HG02870 (cell line): ENCODE measurements around the gene SAP130.
"Not testable (repeated sequence)": the region's sequence is repeated elsewhere in the genome, so short reads cannot be mapped to it uniquely, and the experiment has no call there.

Source experiments
- ATAC-seq: cut with Tn5 transposase; IDR thresholded peaks from one replicate; pipeline ENCODE4 v1.9.1; 2021; ENCODE audit warnings: mild to moderate bottlenecking, moderate library complexity; ENCODE audit not compliant: unreplicated experiment

The SAP130 gene

GRCh38 chr2:127953849-127954248 lies 74.0 kb downstream of the SAP130 start:
- ATAC-seq: no peak

GRCh38 chr2:127953128-127953718 lies 74.6 kb downstream of the SAP130 start:
- no peak for ATAC-seq

- ATAC-seq: no peak
Measured at GRCh38 chr2:127951026-127951425, 76.8 kb downstream of the SAP130 start.

GRCh38 chr2:127950264-127950663 lies 77.6 kb downstream of the SAP130 start:
- no peak for ATAC-seq

- no peak for ATAC-seq
Measured at GRCh38 chr2:127945281-127945680, 82.6 kb downstream of the SAP130 start.

GRCh38 chr2:127943186-127943585 lies 84.7 kb downstream of the SAP130 start:
- no peak for ATAC-seq

- ATAC-seq: no peak
Measured at GRCh38 chr2:127942002-127942401, 85.9 kb downstream of the SAP130 start.

- no peak for ATAC-seq
Measured at GRCh38 chr2:127941461-127941860, 86.4 kb downstream of the SAP130 start.

- ATAC-seq: no peak
Measured at GRCh38 chr2:127940641-127941040, 87.2 kb downstream of the SAP130 start.

GRCh38 chr2:127935337-127935736 lies 92.5 kb downstream of the SAP130 start:
- ATAC-seq: no peak

- no peak for ATAC-seq
Measured at GRCh38 chr2:127932199-127932876, 95.5 kb downstream of the SAP130 start.

- ATAC-seq: no peak
Measured at GRCh38 chr2:127929449-127929848, 98.4 kb downstream of the SAP130 start.

- no peak for ATAC-seq
Measured at GRCh38 chr2:127927384-127927783, 100.5 kb downstream of the SAP130 start.

GRCh38 chr2:127917916-127918315 lies 109.9 kb downstream of the SAP130 start:
- no peak for ATAC-seq

GRCh38 chr2:127913808-127914457 lies 113.9 kb downstream of the SAP130 start:
- no peak for ATAC-seq

- no peak for ATAC-seq
Measured at GRCh38 chr2:127911737-127912136, 116.1 kb downstream of the SAP130 start.

- ATAC-seq: no peak
Measured at GRCh38 chr2:127910415-127910814, 117.4 kb downstream of the SAP130 start.

- no peak for ATAC-seq
Measured at GRCh38 chr2:127909019-127909418, 118.8 kb downstream of the SAP130 start.

GRCh38 chr2:127907733-127908400 lies 120.0 kb downstream of the SAP130 start:
- not testable (repeated sequence) for ATAC-seq

GRCh38 chr2:127906206-127906926 lies 121.5 kb downstream of the SAP130 start:
- no peak for ATAC-seq
